Prostate gland (tissue), 2 donors: ENCODE data around the gene GASK1A. TPM values are rescaled to one million over a fixed set of nuclear protein-coding genes. Genes with fewer than 3 reads are reported as not detected.

Experiments
- DNase-seq: peaks from one replicate; pipeline ENCODE4 v3.0.0-alpha.2; 2019; ENCODE audit warnings: low spot score
- H3K27ac ChIP-seq, 2 donors: fragments of 200-600 bp; sonication (generic); 2 replicates each; pipeline ENCODE4 v1.5.1; 2017 to 2019
- H3K27me3 ChIP-seq: fragments of 200-600 bp; sonication (generic); replicated peaks from 2 replicates; pipeline ENCODE4 v1.5.1; 2019; ENCODE audit not compliant: insufficient read depth
- H3K36me3 ChIP-seq, 2 donors: fragments of 200-600 bp; sonication (generic); 1 replicate in 1 of 2; 2 replicates in 1 of 2; pipeline versions ENCODE4 v1.5.1 to v1.8.1; 2017 to 2019
- H3K4me1 ChIP-seq: fragments of 200-600 bp; sonication (generic); replicated peaks from 2 replicates; pipeline ENCODE4 v1.5.1; 2019
- H3K4me3 ChIP-seq, 2 donors: fragments of 200-600 bp; sonication (generic); 2 replicates each; pipeline ENCODE4 v1.5.1; 2017 to 2019
- H3K9me3 ChIP-seq: fragments of 200-600 bp; sonication (generic); 2 replicates; pipeline ENCODE4 v1.5.1; 2017
- POLR2A ChIP-seq: fragments of 450-650 bp; IDR thresholded peaks from one replicate; pipeline ENCODE4 v1.6.1; 2016; ENCODE audit warnings: antibody characterized with exemption, mild to moderate bottlenecking
- POLR2AphosphoS5 ChIP-seq: sonication (generic); formaldehyde crosslinking; IDR thresholded peaks from one replicate; pipeline ENCODE4 v1.6.1; 2017; ENCODE audit warnings: antibody characterized with exemption
- WGBS: methylation state at CpG from one replicate; pipeline ENCODE4 v1.1.5; 2018; 5-methylcytosine and 5-hydroxymethylcytosine counted together
- intact Hi-C: fragments of 100-400 bp; cut with DNase I; formaldehyde crosslinking; loops from one replicate; pipeline ENCODE4 v1.14.2; 2022
- total RNA-seq, 2 donors: library from RNA; depleted of rRNA; stranded (reverse); fragments of >200 nt; gene quantifications; one replicate each; pipeline ENCODE4 v1.1.0, GENCODE V29; 2016
- TF ChIP-seq, protein P1 (sequence below), 4 experiments: fragments of 200-600 bp in 2 of 4; fragments of 450-650 bp in 2 of 4; sonication (generic) in 2 of 4; IDR thresholded peaks; 1 replicate in 3 of 4; 2 replicates in 1 of 4; pipeline ENCODE4 v1.5.1; 2016 to 2019; ENCODE audit warnings: antibody characterized with exemption in 4 of 4, mild to moderate bottlenecking in 2 of 4, moderate library complexity in 2 of 4

Gene GASK1A
- total RNA-seq, 2 donors from 2014 or later: 4.7 to 17.5 TPM

DNA sequence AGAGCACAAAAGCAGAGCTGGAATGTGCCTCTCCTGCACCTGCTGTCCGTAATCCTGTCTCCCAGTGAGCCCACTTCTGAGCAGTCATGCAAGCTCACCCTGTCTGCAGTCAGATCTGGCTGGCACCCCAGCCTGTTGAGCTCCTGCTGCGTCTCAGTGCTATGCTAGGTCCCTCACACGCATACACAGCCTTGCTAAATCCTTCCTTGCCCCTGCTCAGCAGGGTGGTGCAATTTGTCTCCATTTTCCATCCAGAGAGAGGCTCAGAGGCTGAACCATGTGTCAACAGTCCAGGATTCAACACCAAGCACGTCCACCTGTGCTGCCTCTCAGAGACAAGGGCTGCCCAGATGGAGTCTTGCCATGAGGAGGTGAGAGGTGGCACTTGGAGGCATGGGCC, 115.7 kb downstream of the GASK1A start:
- 80% methylated on average over 4 of the region's 4 CpGs for WGBS
- no peak overlapping the region for H3K27ac ChIP-seq
- intact Hi-C loops: loop anchor here (5.0 kb wide), 1 partner anchor 118 kb away; the partner anchor contains the start of gene GASK1A
- TF ChIP-seq, protein P1, sequence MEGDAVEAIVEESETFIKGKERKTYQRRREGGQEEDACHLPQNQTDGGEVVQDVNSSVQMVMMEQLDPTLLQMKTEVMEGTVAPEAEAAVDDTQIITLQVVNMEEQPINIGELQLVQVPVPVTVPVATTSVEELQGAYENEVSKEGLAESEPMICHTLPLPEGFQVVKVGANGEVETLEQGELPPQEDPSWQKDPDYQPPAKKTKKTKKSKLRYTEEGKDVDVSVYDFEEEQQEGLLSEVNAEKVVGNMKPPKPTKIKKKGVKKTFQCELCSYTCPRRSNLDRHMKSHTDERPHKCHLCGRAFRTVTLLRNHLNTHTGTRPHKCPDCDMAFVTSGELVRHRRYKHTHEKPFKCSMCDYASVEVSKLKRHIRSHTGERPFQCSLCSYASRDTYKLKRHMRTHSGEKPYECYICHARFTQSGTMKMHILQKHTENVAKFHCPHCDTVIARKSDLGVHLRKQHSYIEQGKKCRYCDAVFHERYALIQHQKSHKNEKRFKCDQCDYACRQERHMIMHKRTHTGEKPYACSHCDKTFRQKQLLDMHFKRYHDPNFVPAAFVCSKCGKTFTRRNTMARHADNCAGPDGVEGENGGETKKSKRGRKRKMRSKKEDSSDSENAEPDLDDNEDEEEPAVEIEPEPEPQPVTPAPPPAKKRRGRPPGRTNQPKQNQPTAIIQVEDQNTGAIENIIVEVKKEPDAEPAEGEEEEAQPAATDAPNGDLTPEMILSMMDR (IDR thresholded peaks at IDR 0.05): no peak
- TF ChIP-seq POLR2A (no peak), POLR2AphosphoS5 (no peak)
- no peaks in the 10 kb centered on the region for H3K27me3 ChIP-seq
- H3K4me1 ChIP-seq: no peaks in the 10 kb centered on the region
- H3K36me3 ChIP-seq: no peaks in the 10 kb centered on the region
- H3K4me3 ChIP-seq: no peak overlapping the region
- DNase-seq: no peak
- no peaks in the 10 kb centered on the region for H3K9me3 ChIP-seq

DNA sequence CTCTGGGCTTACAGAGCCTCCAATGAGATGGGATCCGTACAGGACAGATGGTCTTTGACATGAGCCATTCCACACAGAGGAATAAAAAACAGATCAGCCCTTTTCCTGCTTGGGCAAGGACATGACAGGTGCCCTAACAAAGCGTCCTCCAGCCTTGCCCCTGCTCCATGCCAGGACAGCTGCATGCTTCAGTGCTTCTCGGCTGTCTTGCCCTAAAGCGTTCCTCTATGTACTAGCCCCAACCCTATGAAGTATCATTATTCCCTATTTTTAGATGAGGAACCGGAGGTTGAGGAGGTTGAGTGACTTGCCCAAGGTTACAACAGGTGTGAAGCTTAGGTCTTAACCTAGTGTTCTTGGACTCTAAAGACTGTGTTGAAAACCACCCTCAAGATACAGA, 116.3 kb downstream of the GASK1A start:
- Histone ChIP-seq H3K4me3 (no peak overlapping the region), H3K9me3 (no peaks in the 10 kb centered on the region), H3K4me1 (no peaks in the 10 kb centered on the region), H3K36me3 (no peaks in the 10 kb centered on the region), H3K27ac (no peak overlapping the region), H3K27me3 (no peaks in the 10 kb centered on the region)
- 95% methylated on average over 5 of the region's 5 CpGs for WGBS
- DNase-seq: no peak
- no peak for TF ChIP-seq POLR2A
- TF ChIP-seq, protein P1 (IDR thresholded peaks at IDR 0.05): no peak
- TF ChIP-seq POLR2AphosphoS5: no peak
- intact Hi-C loops: no loop called here

DNA sequence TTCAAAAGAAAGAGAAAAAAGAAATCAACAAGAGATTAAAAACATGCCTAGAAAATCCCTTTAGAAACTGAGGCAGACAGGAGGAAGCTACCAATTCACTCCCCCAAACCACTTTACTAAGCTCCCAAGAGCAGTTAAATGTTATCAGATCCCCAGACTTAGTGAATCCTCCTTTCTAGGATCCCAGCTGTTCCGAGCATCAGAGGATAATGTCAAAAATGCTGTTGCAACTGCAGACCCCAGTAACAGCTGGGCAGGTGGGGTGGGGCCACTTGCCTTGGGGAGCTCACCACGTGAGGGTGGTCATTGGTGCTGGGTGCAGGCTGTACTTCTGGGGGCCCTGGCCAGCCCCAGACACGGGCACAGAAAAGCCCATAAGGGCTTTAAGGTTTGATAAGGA, 117.7 kb downstream of the GASK1A start:
- TF ChIP-seq POLR2A: no peak
- no peak for TF ChIP-seq POLR2AphosphoS5
- TF ChIP-seq, protein P1 (IDR thresholded peaks at IDR 0.05): no peak
- no peaks in the 10 kb centered on the region for H3K27me3 ChIP-seq
- intact Hi-C loops: no loop called here

DNA sequence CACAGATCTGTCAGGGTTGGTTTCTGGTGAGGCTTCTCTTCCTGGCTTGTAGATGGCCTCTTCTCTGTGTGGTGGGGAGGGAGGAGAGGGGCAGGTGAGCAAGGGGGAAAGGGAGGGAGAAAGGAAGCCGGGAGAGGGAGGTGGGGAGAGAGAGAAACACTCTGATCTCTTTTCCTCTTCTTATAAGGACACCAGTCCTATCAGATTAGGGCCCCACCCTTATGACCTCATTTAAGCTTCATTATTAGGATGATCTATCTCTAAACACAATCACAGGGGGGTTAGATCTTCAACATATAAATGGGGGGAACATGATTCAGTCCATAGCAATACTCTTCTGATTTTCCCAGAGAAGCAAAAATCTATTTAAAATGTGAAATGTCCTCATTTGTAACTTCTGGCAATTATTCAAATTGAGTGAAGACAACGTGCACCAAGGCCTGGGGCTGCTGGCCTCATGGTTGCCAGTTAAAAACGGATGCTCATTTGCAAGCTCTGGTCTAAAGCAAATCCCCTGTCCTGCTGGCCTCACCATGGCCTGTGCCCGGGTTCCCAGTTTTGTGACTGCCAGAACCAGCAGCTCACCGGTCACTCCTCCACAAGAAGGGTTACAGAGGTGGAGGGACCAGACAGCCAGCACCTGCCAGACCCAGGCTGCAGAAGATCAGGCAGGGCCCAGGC, 118.4 kb downstream of the GASK1A start:
- Histone ChIP-seq H3K27me3 (no peaks in the 10 kb centered on the region), H3K27ac (no peak overlapping the region), H3K9me3 (no peaks in the 10 kb centered on the region), H3K4me1 (no peaks in the 10 kb centered on the region), H3K4me3 (no peak overlapping the region), H3K36me3 (no peaks in the 10 kb centered on the region)
- 72% methylated on average over 5 of the region's 5 CpGs for WGBS
- no peak for TF ChIP-seq POLR2AphosphoS5
- no peak for TF ChIP-seq POLR2A
- TF ChIP-seq, protein P1 (IDR thresholded peaks at IDR 0.05): no peak
- DNase-seq: no peak
- intact Hi-C loops: no loop called here

More for the DNA sequence above, 117.7 kb downstream of the GASK1A start:
- Histone ChIP-seq H3K4me1 (no peaks in the 10 kb centered on the region), H3K9me3 (no peaks in the 10 kb centered on the region), H3K36me3 (no peaks in the 10 kb centered on the region), H3K27ac (no peak overlapping the region), H3K4me3 (no peak overlapping the region)
- WGBS: 70% methylated on average over 3 of the region's 3 CpGs
- no peak for DNase-seq

DNA sequence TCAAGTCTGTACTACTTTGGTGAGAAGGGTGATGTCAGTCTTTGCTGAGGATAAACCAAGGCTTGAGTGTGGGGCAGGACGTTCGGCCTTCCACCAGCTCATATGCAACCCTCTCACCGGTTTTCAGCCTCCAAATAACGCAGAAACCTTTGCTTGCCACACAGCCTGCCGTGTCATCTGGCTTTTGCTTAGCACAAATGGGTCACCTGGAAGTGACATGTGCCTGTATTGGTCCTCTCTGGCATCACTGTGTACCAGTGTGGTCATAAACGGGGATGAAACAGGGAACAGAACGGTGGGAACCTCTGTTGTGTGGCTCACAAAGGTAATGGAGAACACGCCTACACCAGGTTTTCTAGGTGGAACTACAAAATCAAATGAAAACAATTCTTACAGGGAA, 119.7 kb downstream of the GASK1A start:
- 92% methylated on average over 8 of the region's 8 CpGs for WGBS
- Histone ChIP-seq H3K9me3 (no peaks in the 10 kb centered on the region), H3K27me3 (no peaks in the 10 kb centered on the region), H3K36me3 (no peaks in the 10 kb centered on the region), H3K4me3 (no peak overlapping the region), H3K4me1 (no peaks in the 10 kb centered on the region), H3K27ac (no peak overlapping the region)
- TF ChIP-seq, protein P1 (IDR thresholded peaks at IDR 0.05): no peak
- TF ChIP-seq POLR2A (no peak), POLR2AphosphoS5 (no peak)
- intact Hi-C loops: no loop called here
- no peak for DNase-seq
